Adipocyte (in vitro differentiated cells): ENCODE results near the gene KIDINS220.

Source experiments
- DNase-seq: peaks from one replicate; pipeline ENCODE4 v3.0.0-alpha.2; 2015; ENCODE audit warnings: low read depth
- H3K27me3 ChIP-seq: replicated peaks from 2 replicates; pipeline ENCODE4 v1.7.0; 2013; ENCODE audit warnings: mild to moderate bottlenecking, low read length, moderate library complexity; ENCODE audit not compliant: control insufficient read depth, insufficient read depth
- H3K36me3 ChIP-seq: 2 replicates; pipeline ENCODE4 v1.7.0; 2013; ENCODE audit warnings: low read length, mild to moderate bottlenecking, moderate library complexity; ENCODE audit not compliant: control insufficient read depth, insufficient read depth, severe bottlenecking
- H3K4me1 ChIP-seq: 2 replicates; pipeline ENCODE4 v1.7.0; 2013; ENCODE audit warnings: mild to moderate bottlenecking, low read length, moderate library complexity; ENCODE audit not compliant: control insufficient read depth, insufficient read depth
- H3K4me3 ChIP-seq: 2 replicates; pipeline ENCODE4 v1.7.0; 2013; ENCODE audit warnings: mild to moderate bottlenecking, low read length, moderate library complexity
- H3K9ac ChIP-seq: 2 replicates; pipeline ENCODE4 v1.7.0; 2013; ENCODE audit warnings: mild to moderate bottlenecking, low read length, moderate library complexity
- H3K9me3 ChIP-seq: 2 replicates; pipeline ENCODE4 v1.7.0; 2013; ENCODE audit warnings: mild to moderate bottlenecking, low read length, moderate library complexity; ENCODE audit not compliant: control insufficient read depth

KIDINS220 gene

GRCh38 chr2:8851811-8852560 lies 14.6 kb upstream of the KIDINS220 start:
- H3K4me1 ChIP-seq = peaks cover 6% of the 10 kb centered on the region

GRCh38 chr2:8850845-8851487 lies 13.6 kb upstream of the KIDINS220 start:
- Histone ChIP-seq H3K4me1 (peaks cover 6% of the 10 kb centered on the region), H3K4me3 (no peak overlapping the region), H3K9me3 (no peaks in the 10 kb centered on the region), H3K27me3 (no peaks in the 10 kb centered on the region), H3K9ac (no peak overlapping the region), H3K36me3 (no peaks in the 10 kb centered on the region)
- DNase-seq = no peak

More at GRCh38 chr2:8851811-8852560, 14.6 kb upstream of the KIDINS220 start:
- H3K9me3 ChIP-seq = no peaks in the 10 kb centered on the region
- no peaks in the 10 kb centered on the region for H3K36me3 ChIP-seq
- no peak overlapping the region for H3K9ac ChIP-seq
- no peak for DNase-seq
- H3K4me3 ChIP-seq = no peak overlapping the region
- H3K27me3 ChIP-seq = no peaks in the 10 kb centered on the region

GRCh38 chr2:8849327-8849726 lies 11.9 kb upstream of the KIDINS220 start:
- Histone ChIP-seq H3K36me3 (no peaks in the 10 kb centered on the region), H3K27me3 (no peaks in the 10 kb centered on the region), H3K4me3 (no peak overlapping the region), H3K4me1 (peaks cover 6% of the 10 kb centered on the region), H3K9ac (no peak overlapping the region), H3K9me3 (no peaks in the 10 kb centered on the region)
- DNase-seq = no peak

GRCh38 chr2:8848328-8849100 lies 11.1 kb upstream of the KIDINS220 start:
- no peaks in the 10 kb centered on the region for H3K36me3 ChIP-seq
- peaks cover 6% of the 10 kb centered on the region for H3K4me1 ChIP-seq
- no peaks in the 10 kb centered on the region for H3K27me3 ChIP-seq
- no peak overlapping the region for H3K9ac ChIP-seq
- no peaks in the 10 kb centered on the region for H3K9me3 ChIP-seq
- no peak overlapping the region for H3K4me3 ChIP-seq
- no peak for DNase-seq

GRCh38 chr2:8847400-8847799 lies 10.0 kb upstream of the KIDINS220 start:
- Histone ChIP-seq H3K4me1 (peaks cover 6% of the 10 kb centered on the region), H3K9ac (no peak overlapping the region), H3K36me3 (no peaks in the 10 kb centered on the region), H3K27me3 (no peaks in the 10 kb centered on the region), H3K9me3 (no peaks in the 10 kb centered on the region), H3K4me3 (no peak overlapping the region)
- DNase-seq = no peak

GRCh38 chr2:8841932-8842331 lies 4.5 kb upstream of the KIDINS220 start:
- Histone ChIP-seq H3K27me3 (no peaks in the 10 kb centered on the region), H3K4me3 (no peak overlapping the region), H3K9me3 (no peaks in the 10 kb centered on the region), H3K4me1 (no peaks in the 10 kb centered on the region), H3K9ac (no peak overlapping the region), H3K36me3 (no peaks in the 10 kb centered on the region)
- DNase-seq = no peak

- DNase-seq = no peak
- no peak overlapping the region for H3K9ac ChIP-seq
- no peaks in the 10 kb centered on the region for H3K9me3 ChIP-seq
- no peaks in the 10 kb centered on the region for H3K36me3 ChIP-seq
- H3K4me3 ChIP-seq = no peak overlapping the region
- no peaks in the 10 kb centered on the region for H3K27me3 ChIP-seq
- peaks cover 11% of the 10 kb centered on the region for H3K4me1 ChIP-seq
Measured at GRCh38 chr2:8840475-8841091, 3.2 kb upstream of the KIDINS220 start.

GRCh38 chr2:8839189-8839965 lies 2.0 kb upstream of the KIDINS220 start:
- Histone ChIP-seq H3K4me1 (peaks cover 11% of the 10 kb centered on the region), H3K27me3 (no peaks in the 10 kb centered on the region), H3K36me3 (no peaks in the 10 kb centered on the region), H3K9me3 (no peaks in the 10 kb centered on the region), H3K9ac (no peak overlapping the region), H3K4me3 (no peak overlapping the region)
- DNase-seq = no peak

GRCh38 chr2:8837795-8838140 lies 355 bp upstream of the KIDINS220 start:
- peak overlapping the region; percentile 60 for H3K9ac ChIP-seq
- DNase-seq = no peak
- peaks cover 14% of the 10 kb centered on the region for H3K4me1 ChIP-seq
- no peaks in the 10 kb centered on the region for H3K9me3 ChIP-seq
- no peaks in the 10 kb centered on the region for H3K36me3 ChIP-seq
- peak overlapping the region; percentile 69 for H3K4me3 ChIP-seq
- H3K27me3 ChIP-seq = no peaks in the 10 kb centered on the region

GRCh38 chr2:8835279-8835678 lies 2.1 kb downstream of the KIDINS220 start:
- DNase-seq = no peak
- H3K4me3 ChIP-seq = no peak overlapping the region
- H3K4me1 ChIP-seq = peaks cover 14% of the 10 kb centered on the region
- no peaks in the 10 kb centered on the region for H3K9me3 ChIP-seq
- H3K9ac ChIP-seq = no peak overlapping the region
- H3K27me3 ChIP-seq = no peaks in the 10 kb centered on the region
- H3K36me3 ChIP-seq = no peaks in the 10 kb centered on the region
